HT-29 (cell line): Measurements from ENCODE around the gene CPNE5. TPM values are rescaled to one million over a fixed set of nuclear protein-coding genes. Genes with fewer than 3 reads are reported as not detected.
"Not testable (repeated sequence)": the region's sequence is repeated elsewhere in the genome, so short reads cannot be mapped to it uniquely, and the experiment has no call there.

Source experiments
- DNase-seq: peaks from one replicate; pipeline ENCODE4 v3.0.0-alpha.2; 2015; ENCODE audit warnings: low spot score
- total RNA-seq: library from RNA; depleted of rRNA; stranded (reverse); fragments of >200 nt; shearing (Covaris generic); gene quantifications from 2 replicates; pipeline ENCODE4 v1.2.3, GENCODE V29; 2014

CPNE5 gene
- total RNA-seq, 1 experiment from 2014 or later, result 0.10 TPM

GRCh38 chr6:36817176-36817817, 21.9 kb downstream of the CPNE5 start:
- DNase-seq, result no peak

- no peak for DNase-seq
Observed at GRCh38 chr6:36815962-36816735, 23.1 kb downstream of the CPNE5 start.

- DNase-seq, result no peak
Observed at GRCh38 chr6:36814249-36814648, 25.0 kb downstream of the CPNE5 start.

GRCh38 chr6:36813526-36813925, 25.7 kb downstream of the CPNE5 start:
- no peak for DNase-seq

- not testable (repeated sequence) for DNase-seq
Observed at GRCh38 chr6:36813047-36813446, 26.2 kb downstream of the CPNE5 start.

- no peak for DNase-seq
Observed at GRCh38 chr6:36809941-36810803, 29.1 kb downstream of the CPNE5 start.

- no peak for DNase-seq
Observed at GRCh38 chr6:36809156-36809555, 30.1 kb downstream of the CPNE5 start.

- DNase-seq, result no peak
Observed at GRCh38 chr6:36808634-36809033, 30.6 kb downstream of the CPNE5 start.

- no peak for DNase-seq
Observed at GRCh38 chr6:36807750-36808149, 31.5 kb downstream of the CPNE5 start.

GRCh38 chr6:36807143-36807542, 32.1 kb downstream of the CPNE5 start:
- DNase-seq, result no peak

GRCh38 chr6:36805917-36806316, 33.3 kb downstream of the CPNE5 start:
- no peak for DNase-seq

- no peak for DNase-seq
Observed at GRCh38 chr6:36805096-36805797, 34.0 kb downstream of the CPNE5 start.

GRCh38 chr6:36804563-36804962, 34.7 kb downstream of the CPNE5 start:
- DNase-seq, result no peak

GRCh38 chr6:36803908-36804307, 35.3 kb downstream of the CPNE5 start:
- DNase-seq, result no peak

- no peak for DNase-seq
Observed at GRCh38 chr6:36803482-36803881, 35.8 kb downstream of the CPNE5 start.

GRCh38 chr6:36800223-36801076, 38.8 kb downstream of the CPNE5 start:
- DNase-seq, result no peak

- no peak for DNase-seq
Observed at GRCh38 chr6:36798852-36799251, 40.4 kb downstream of the CPNE5 start.

- DNase-seq, result no peak
Observed at GRCh38 chr6:36797653-36798052, 41.6 kb downstream of the CPNE5 start.

GRCh38 chr6:36797055-36797454, 42.2 kb downstream of the CPNE5 start:
- no peak for DNase-seq

- DNase-seq, result no peak
Observed at GRCh38 chr6:36794713-36795065, 44.6 kb downstream of the CPNE5 start.
